ENCODE results near the gene HPCA. TPM values are rescaled to one million over a fixed set of nuclear protein-coding genes. Genes with fewer than 3 reads are reported as not detected.
"Not testable (repeated sequence)": the region's sequence is repeated elsewhere in the genome, so short reads cannot be mapped to it uniquely, and the experiment has no call there.

Gene HPCA
- total and polyA plus RNA-seq, 2 donors (not counting 3 experiments of a cell fraction or from before 2014, with no cell fraction given): not detected

DNA sequence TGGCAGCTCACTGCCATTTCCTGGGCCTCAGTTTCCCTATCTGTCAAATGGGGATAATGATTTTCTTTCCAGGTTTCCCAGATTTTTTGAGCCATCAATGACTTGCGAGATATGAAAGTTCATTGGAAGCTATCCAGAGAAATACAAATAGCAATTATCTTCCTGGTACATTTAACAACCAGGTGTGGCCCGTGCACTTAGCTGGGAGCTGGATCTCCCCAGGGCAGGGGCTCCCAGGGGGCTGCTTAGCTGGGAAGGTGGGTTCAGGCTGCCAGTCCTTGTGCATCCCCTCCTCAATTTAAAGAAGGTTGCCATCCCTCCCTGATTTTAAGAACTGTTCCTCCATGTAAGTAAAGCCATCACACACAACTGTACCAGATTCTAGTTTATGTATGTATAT, 18.5 kb downstream of the HPCA start:
- no peak overlapping the region for H3K4me2 ChIP-seq (ENCODE audit: insufficient read depth, low read length)
- H3K27ac ChIP-seq (ENCODE audit: insufficient read depth, low read depth, low read length): no peak overlapping the region
- H3K36me3 ChIP-seq (ENCODE audit: control insufficient read depth in 2 of 2, extremely low read depth in 1 of 2, insufficient read depth in 2 of 2, low read length in 2 of 2): no peaks in the 10 kb centered on the region
- FAIRE-seq (no peak), DNase-seq (ENCODE audit: low read depth, low spot score) (no peak)
- H3K9me3 ChIP-seq (replicated peaks; ENCODE audit: control insufficient read depth, insufficient read depth, low read length): no peaks in the 10 kb centered on the region
- POLR2A ChIA-PET: no interaction called here
- CTCF ChIA-PET: interaction anchor here (0.7 to 1.8 kb wide), 3 partner anchors 16 to 184 kb away, joined by 3 to 5 read pairs (median 4); no protein-coding TSS in a partner anchor
- no peaks in the 10 kb centered on the region for H3K79me2 ChIP-seq (ENCODE audit: control insufficient read depth, insufficient read depth, low read length)
- TF ChIP-seq EZH2 (IDR thresholded peaks at IDR 0.05; ENCODE audit: borderline replicate concordance, low read depth, low read length, severe bottlenecking): no peak
- TF ChIP-seq JUN (IDR thresholded peaks at IDR 0.05; ENCODE audit: borderline replicate concordance, insufficient read depth, insufficient read length, low read depth): no peak
- TF ChIP-seq POLR2A (IDR thresholded peaks at IDR 0.05; ENCODE audit: low read depth, low read length): no peak
- TF ChIP-seq MYC (IDR thresholded peaks at IDR 0.05; ENCODE audit: low read depth, low read length): no peak
- TF ChIP-seq CTCF (IDR thresholded peaks at IDR 0.05; ENCODE audit: extremely low read depth in 1 of 2, insufficient read depth in 1 of 2, low read depth in 1 of 2, low read length in 2 of 2): no peak
- TF ChIP-seq POLR2AphosphoS5 (IDR thresholded peaks at IDR 0.05; ENCODE audit: insufficient read depth, low read depth, low read length): no peak
- no peak for TF ChIP-seq MAX (IDR thresholded peaks at IDR 0.05; ENCODE audit: insufficient read depth, insufficient read length)
- TF ChIP-seq GATA2 (IDR thresholded peaks at IDR 0.05; ENCODE audit: insufficient read depth, insufficient read length, low read depth, low read length): no peak
- TF ChIP-seq FOS (IDR thresholded peaks at IDR 0.05; ENCODE audit: borderline replicate concordance, insufficient read depth, low read length): no peak
- no peak overlapping the region for H3K9ac ChIP-seq (replicated peaks; ENCODE audit: extremely low read depth, insufficient read depth, low read length)
- no peaks in the 10 kb centered on the region for H3K9me1 ChIP-seq (replicated peaks; ENCODE audit: control insufficient read depth, extremely low read depth, insufficient read depth, low read length)
- no peak overlapping the region for H2AFZ ChIP-seq (ENCODE audit: low read depth, low read length)
- no TSS peak for BruUV-seq (replicated peaks)
- H3K27me3 ChIP-seq (ENCODE audit: control insufficient read depth in 2 of 2, insufficient read depth in 2 of 2, low read length in 2 of 2): peaks cover 0 to 3% of the 10 kb centered on the region in 2 experiments
- no peaks in the 10 kb centered on the region for H4K20me1 ChIP-seq (replicated peaks; ENCODE audit: control insufficient read depth, extremely low read depth, insufficient read depth, low read length)
- H3K4me3 ChIP-seq (replicated peaks in 1 of 3; ENCODE audit: insufficient read depth in 1 of 3, low read depth in 1 of 3, low read length in 3 of 3): no peak overlapping the region
- intact Hi-C loops (cut with micrococcal nuclease): no loop called here
- H3K4me1 ChIP-seq (ENCODE audit: control insufficient read depth, extremely low read depth, insufficient read depth, low read length): peaks cover 5% of the 10 kb centered on the region
- dilution Hi-C loops (cut with MboI; ENCODE audit: extremely low pct_ligation_motif_present, low sequenced_read_pairs): no loop called here

GRCh38 chr1:32905588-32905987, 19.3 kb downstream of the HPCA start:
- H3K9me1 ChIP-seq (replicated peaks; ENCODE audit: control insufficient read depth, extremely low read depth, insufficient read depth, low read length); H3K9me3 ChIP-seq (replicated peaks; ENCODE audit: control insufficient read depth, insufficient read depth, low read length); H3K27me3 ChIP-seq (ENCODE audit: control insufficient read depth in 2 of 2, insufficient read depth in 2 of 2, low read length in 2 of 2); H3K27ac ChIP-seq (ENCODE audit: insufficient read depth, low read depth, low read length); intact Hi-C loops (cut with micrococcal nuclease); H3K9ac ChIP-seq (replicated peaks; ENCODE audit: extremely low read depth, insufficient read depth, low read length); H3K4me1 ChIP-seq (ENCODE audit: control insufficient read depth, extremely low read depth, insufficient read depth, low read length); H3K36me3 ChIP-seq (ENCODE audit: control insufficient read depth in 2 of 2, extremely low read depth in 1 of 2, insufficient read depth in 2 of 2, low read length in 2 of 2); H3K4me3 ChIP-seq (replicated peaks in 1 of 3; ENCODE audit: insufficient read depth in 1 of 3, low read depth in 1 of 3, low read length in 3 of 3); BruUV-seq (replicated peaks); H2AFZ ChIP-seq (ENCODE audit: low read depth, low read length); FAIRE-seq; dilution Hi-C loops (cut with MboI; ENCODE audit: extremely low pct_ligation_motif_present, low sequenced_read_pairs); H4K20me1 ChIP-seq (replicated peaks; ENCODE audit: control insufficient read depth, extremely low read depth, insufficient read depth, low read length); H3K79me2 ChIP-seq (ENCODE audit: control insufficient read depth, insufficient read depth, low read length); H3K4me2 ChIP-seq (ENCODE audit: insufficient read depth, low read length); DNase-seq (ENCODE audit: low read depth, low spot score); POLR2A ChIA-PET: not testable (repeated sequence)
- CTCF ChIA-PET: interaction anchor here (1.5 to 2.1 kb wide), 2 partner anchors 28 to 184 kb away, joined by 4 read pairs; no protein-coding TSS in a partner anchor

Measured in endothelial cell of umbilical vein (primary cell).